Fibroblast of lung (primary cell): Measurements from ENCODE around the gene PAQR7. TPM values are rescaled to one million over a fixed set of nuclear protein-coding genes. Genes with fewer than 3 reads are reported as not detected.

ENCODE experiments used
- DNase-seq, 2 donors: peaks; one replicate each; pipeline versions ENCODE4 v3.0.0 to v3.0.0-alpha.2; 2010; ENCODE audit warnings: low read depth in 2 of 2
- H2AFZ ChIP-seq: 2 replicates; pipeline ENCODE4 v1.5.1; 2012; ENCODE audit warnings: low read length, control low read depth, inconsistent platforms
- H3K27ac ChIP-seq: 2 replicates; pipeline ENCODE4 v1.5.1; 2011; ENCODE audit warnings: low read length, control low read depth; ENCODE audit not compliant: insufficient read depth
- H3K27me3 ChIP-seq: 2 replicates; pipeline ENCODE4 v1.5.1; 2011; ENCODE audit warnings: mild to moderate bottlenecking, low read length; ENCODE audit not compliant: control insufficient read depth, insufficient read depth
- H3K36me3 ChIP-seq: 2 replicates; pipeline ENCODE4 v1.5.1; 2011; ENCODE audit warnings: low read length; ENCODE audit not compliant: control insufficient read depth, insufficient read depth
- H3K4me1 ChIP-seq: 2 replicates; pipeline ENCODE4 v1.5.1; 2011; ENCODE audit warnings: low read length; ENCODE audit not compliant: control insufficient read depth, insufficient read depth; ENCODE audit errors: extremely low read depth
- H3K4me2 ChIP-seq: 2 replicates; pipeline ENCODE4 v1.5.1; 2011; ENCODE audit warnings: low read length, control low read depth; ENCODE audit not compliant: insufficient read depth; ENCODE audit errors: extremely low read depth
- H3K4me3 ChIP-seq, 4 experiments: fragments of 200-600 bp in 1 of 4; sonication (generic) in 1 of 4; replicated peaks in 1 of 4; 2 replicates each; pipeline ENCODE4 v1.5.1; 2011 to 2016; ENCODE audit warnings: low read length in 4 of 4, low read depth in 3 of 4, mild to moderate bottlenecking in 3 of 4, control low read depth in 2 of 4, inconsistent platforms in 1 of 4, mixed read lengths in 1 of 4; ENCODE audit not compliant: insufficient read depth in 1 of 4; ENCODE audit errors: control extremely low read depth in 1 of 4
- H3K79me2 ChIP-seq: 2 replicates; pipeline ENCODE4 v1.5.1; 2012; ENCODE audit warnings: mild to moderate bottlenecking, low read length, inconsistent platforms; ENCODE audit not compliant: control insufficient read depth, insufficient read depth
- H3K9ac ChIP-seq: 2 replicates; pipeline ENCODE4 v1.5.1; 2011; ENCODE audit warnings: mild to moderate bottlenecking, low read length, control low read depth; ENCODE audit not compliant: insufficient read depth
- H3K9me3 ChIP-seq: 2 replicates; pipeline ENCODE4 v1.5.1; 2012; ENCODE audit warnings: low read depth, low read length; ENCODE audit not compliant: control insufficient read depth, insufficient read depth
- H4K20me1 ChIP-seq: 2 replicates; pipeline ENCODE4 v1.5.1; 2011; ENCODE audit warnings: low read length; ENCODE audit not compliant: control insufficient read depth, insufficient read depth; ENCODE audit errors: extremely low read depth
- CTCF ChIP-seq, 2 donors: IDR thresholded peaks in 1 of 2; conservative IDR thresholded peaks in 1 of 2; 1 replicate in 1 of 2; 2 replicates in 1 of 2; pipeline ENCODE4 v1.5.1; 2011 to 2012; ENCODE audit warnings: low read length in 2 of 2, control low read depth in 1 of 2, inconsistent platforms in 1 of 2, low read depth in 1 of 2, mild to moderate bottlenecking in 1 of 2
- EZH2 ChIP-seq: IDR thresholded peaks from 2 replicates; pipeline ENCODE4 v1.5.1; 2012; ENCODE audit warnings: low read length, control low read depth, mild to moderate bottlenecking; ENCODE audit errors: missing control alignments
- polyA plus RNA-seq, 2 donors: library from polyadenylated mRNA; depleted of rRNA in 1 of 2; stranded (reverse) in 1 of 2; unstranded in 1 of 2; fragments of >200 nt; gene quantifications; 2 replicates each; pipeline ENCODE4 v1.2.1, GENCODE V29; 2011 to 2012; ENCODE audit warnings: missing spikeins in 1 of 2
- total RNA-seq: library from RNA; depleted of rRNA; stranded (reverse); fragments of >200 nt; gene quantifications from 2 replicates; pipeline ENCODE4 v1.2.1, GENCODE V29; 2014

PAQR7 gene
- total and polyA plus RNA-seq, 2 donors (not counting 1 experiment from before 2014, with no cell fraction given), result 12.8 to 15.9 TPM

GRCh38 chr1:25813734-25814471, 61.6 kb downstream of the PAQR7 start:
- Histone ChIP-seq H3K9me3 (no peaks in the 10 kb centered on the region), H3K4me3 (no peak overlapping the region), H3K4me1 (peaks cover 5% of the 10 kb centered on the region), H3K36me3 (peaks cover 22% of the 10 kb centered on the region), H2AFZ (no peak overlapping the region), H3K27ac (no peak overlapping the region), H3K4me2 (no peak overlapping the region), H4K20me1 (no peaks in the 10 kb centered on the region), H3K79me2 (no peaks in the 10 kb centered on the region), H3K9ac (no peak overlapping the region), H3K27me3 (no peaks in the 10 kb centered on the region)
- no peak for DNase-seq
- TF ChIP-seq EZH2, result no peak
- no peak for TF ChIP-seq CTCF (conservative IDR thresholded peaks at IDR 0.05 in 1 of 2, IDR thresholded peaks at IDR 0.05 in 1 of 2; ENCODE audit: low read depth in 1 of 2, low read length in 2 of 2)

GRCh38 chr1:25813071-25813733, 62.3 kb downstream of the PAQR7 start:
- H3K27me3 ChIP-seq, result no peaks in the 10 kb centered on the region
- no peak overlapping the region for H3K27ac ChIP-seq
- H3K4me2 ChIP-seq, result no peak overlapping the region
- no peak overlapping the region for H2AFZ ChIP-seq
- TF ChIP-seq CTCF (conservative IDR thresholded peaks at IDR 0.05 in 1 of 2, IDR thresholded peaks at IDR 0.05 in 1 of 2; ENCODE audit: low read depth in 1 of 2, low read length in 2 of 2) (no peak), EZH2 (no peak)
- H4K20me1 ChIP-seq, result no peaks in the 10 kb centered on the region
- no peak overlapping the region for H3K9ac ChIP-seq
- no peak overlapping the region for H3K4me3 ChIP-seq
- peaks cover 22% of the 10 kb centered on the region for H3K36me3 ChIP-seq
- H3K9me3 ChIP-seq, result no peaks in the 10 kb centered on the region
- no peaks in the 10 kb centered on the region for H3K79me2 ChIP-seq
- DNase-seq, result no peak
- no peaks in the 10 kb centered on the region for H3K4me1 ChIP-seq

Other genes with a start within 250 kb of the PAQR7 start
- 11.0 and 19.3 TPM in 2 replicates for gene SELENON, start 75.5 kb downstream of the PAQR7 start, total RNA-seq
- 67.6 and 69.5 TPM in 2 replicates for gene SELENON, start 75.5 kb downstream of the PAQR7 start, polyA plus RNA-seq
- gene MTFR1L, start 55.8 kb downstream of the PAQR7 start, total RNA-seq, result 38.3 and 41.1 TPM in 2 replicates
- 47.0 and 56.0 TPM in 2 replicates for gene MTFR1L, start 55.8 kb downstream of the PAQR7 start, polyA plus RNA-seq
- gene AUNIP, start 16.3 kb downstream of the PAQR7 start, total RNA-seq, result under 0.01 and 0.33 TPM in 2 replicates
- gene AUNIP, start 16.3 kb downstream of the PAQR7 start, polyA plus RNA-seq, result 1.2 and 3.4 TPM in 2 replicates
- 46.2 and 90.7 TPM in 2 replicates for gene STMN1, start 30.7 kb upstream of the PAQR7 start, total RNA-seq
- gene STMN1, start 30.7 kb upstream of the PAQR7 start, polyA plus RNA-seq, result 94.7 and 304 TPM in 2 replicates
- 8.2 and 11.7 TPM in 2 replicates for gene PAFAH2, start 122.4 kb upstream of the PAQR7 start, total RNA-seq
- gene PAFAH2, start 122.4 kb upstream of the PAQR7 start, polyA plus RNA-seq, result 8.3 and 11.3 TPM in 2 replicates
- gene EXTL1, start 146.1 kb upstream of the PAQR7 start, total RNA-seq, result 0.26 and 0.33 TPM in 2 replicates
- 0.14 and 0.39 TPM in 2 replicates for gene EXTL1, start 146.1 kb upstream of the PAQR7 start, polyA plus RNA-seq
- gene SLC30A2, start 170.4 kb upstream of the PAQR7 start, total RNA-seq, result not detected in 2 replicates
- gene SLC30A2, start 170.4 kb upstream of the PAQR7 start, polyA plus RNA-seq, result not detected in 2 replicates
- gene TRIM63, start 191.9 kb upstream of the PAQR7 start, total RNA-seq, result not detected in 2 replicates
- gene TRIM63, start 191.9 kb upstream of the PAQR7 start, polyA plus RNA-seq, result not detected in 2 replicates
- 4.3 and 5.1 TPM in 2 replicates for gene PDIK1L, start 236.1 kb upstream of the PAQR7 start, total RNA-seq
- gene PDIK1L, start 236.1 kb upstream of the PAQR7 start, polyA plus RNA-seq, result 3.0 and 3.7 TPM in 2 replicates